ENCODE data around the gene PKDREJ.

The PKDREJ gene

GRCh38 chr22:46212195-46212594 is 50.9 kb downstream of the PKDREJ start:
- H3K4me3 ChIP-seq (ENCODE audit: low read depth, low read length) = no peak overlapping the region
- TF ChIP-seq, protein P1, sequence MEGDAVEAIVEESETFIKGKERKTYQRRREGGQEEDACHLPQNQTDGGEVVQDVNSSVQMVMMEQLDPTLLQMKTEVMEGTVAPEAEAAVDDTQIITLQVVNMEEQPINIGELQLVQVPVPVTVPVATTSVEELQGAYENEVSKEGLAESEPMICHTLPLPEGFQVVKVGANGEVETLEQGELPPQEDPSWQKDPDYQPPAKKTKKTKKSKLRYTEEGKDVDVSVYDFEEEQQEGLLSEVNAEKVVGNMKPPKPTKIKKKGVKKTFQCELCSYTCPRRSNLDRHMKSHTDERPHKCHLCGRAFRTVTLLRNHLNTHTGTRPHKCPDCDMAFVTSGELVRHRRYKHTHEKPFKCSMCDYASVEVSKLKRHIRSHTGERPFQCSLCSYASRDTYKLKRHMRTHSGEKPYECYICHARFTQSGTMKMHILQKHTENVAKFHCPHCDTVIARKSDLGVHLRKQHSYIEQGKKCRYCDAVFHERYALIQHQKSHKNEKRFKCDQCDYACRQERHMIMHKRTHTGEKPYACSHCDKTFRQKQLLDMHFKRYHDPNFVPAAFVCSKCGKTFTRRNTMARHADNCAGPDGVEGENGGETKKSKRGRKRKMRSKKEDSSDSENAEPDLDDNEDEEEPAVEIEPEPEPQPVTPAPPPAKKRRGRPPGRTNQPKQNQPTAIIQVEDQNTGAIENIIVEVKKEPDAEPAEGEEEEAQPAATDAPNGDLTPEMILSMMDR (conservative IDR thresholded peaks at IDR 0.05; ENCODE audit: low read depth, low read length) = no peak
- DNase-seq (ENCODE audit: low read depth) = no peak

DNA sequence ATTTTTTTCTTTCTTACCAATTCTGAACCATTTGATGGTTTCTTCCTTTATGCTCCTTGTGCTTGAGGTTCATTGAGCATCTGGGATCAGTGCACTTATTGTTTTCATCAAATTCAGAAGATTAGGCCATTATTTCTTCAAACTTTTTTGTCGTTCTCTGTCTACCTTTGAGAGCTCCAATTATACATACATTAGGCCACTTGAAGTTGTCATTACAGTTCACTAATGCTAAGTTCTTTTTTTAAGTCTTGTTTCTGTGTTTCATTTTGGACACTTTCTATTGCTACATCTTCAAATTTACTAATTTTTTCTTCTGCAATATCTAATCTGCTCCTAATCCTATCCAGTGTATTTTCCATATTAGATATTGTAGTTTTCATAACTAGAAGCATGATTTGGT is 53.9 kb downstream of the PKDREJ start:
- no peak for DNase-seq (ENCODE audit: low read depth)
- TF ChIP-seq, protein P1 (conservative IDR thresholded peaks at IDR 0.05; ENCODE audit: low read depth, low read length) = no peak
- no peak overlapping the region for H3K4me3 ChIP-seq (ENCODE audit: low read depth, low read length)

Measured in choroid plexus epithelial cell (primary cell).